Body of pancreas (tissue), 4 donors: ENCODE results near the gene UMAD1.

Experiments
- CTCF ChIP-seq, 7 experiments: fragments of 450-650 bp in 4 of 7; fragments of 200-600 bp in 3 of 7; sonication (generic) in 3 of 7; IDR thresholded peaks; one replicate each; pipeline ENCODE4 v1.5.1; 2016 to 2019; ENCODE audit warnings: antibody characterized with exemption in 7 of 7
- POLR2A ChIP-seq, 3 donors: fragments of 450-650 bp; IDR thresholded peaks; one replicate each; pipeline ENCODE4 v1.6.1; 2016; ENCODE audit warnings: antibody characterized with exemption in 3 of 3, mild to moderate bottlenecking in 2 of 3

- TF ChIP-seq CTCF (IDR thresholded peaks at IDR 0.05) (no peak), POLR2A (IDR thresholded peaks at IDR 0.05) (no peak)
Observed at GRCh38 chr7:7740037-7740355, 99.4 kb downstream of the UMAD1 start.
